Kidney (tissue), 14 donors: ENCODE results near the gene ARL16. TPM values are rescaled to one million over a fixed set of nuclear protein-coding genes. Genes with fewer than 3 reads are reported as not detected.
A peak's percentile ranks its signal among the peaks of the same experiment; 100 is the strongest.

ENCODE experiments used
- DNase-seq, 5 donors: peaks; one replicate each; pipeline ENCODE4 v3.0.0-alpha.2; 2013 to 2020
- FAIRE-seq: peaks from 2 replicates; lab custom pipeline; 2012; peaks lifted over from hg19 to GRCh38; lab: Jason Lieb, UNC
- H3K27ac ChIP-seq, 2 donors: one replicate each; pipeline ENCODE4 v1.7.0; 2013; ENCODE audit warnings: low read depth in 2 of 2, low read length in 2 of 2, inconsistent platforms in 1 of 2
- H3K27me3 ChIP-seq: one replicate; pipeline ENCODE4 v1.7.1; 2013; ENCODE audit warnings: low read length, inconsistent platforms; ENCODE audit not compliant: control insufficient read depth, insufficient read depth
- H3K36me3 ChIP-seq, 3 donors: one replicate each; pipeline versions ENCODE4 v1.7.0 to v1.7.1; 2013; ENCODE audit warnings: low read length in 3 of 3, control low read depth in 1 of 3, inconsistent platforms in 1 of 3; ENCODE audit not compliant: insufficient read depth in 3 of 3, control insufficient read depth in 2 of 3
- H3K4me1 ChIP-seq, 3 donors: one replicate each; pipeline versions ENCODE4 v1.7.0 to v1.7.1; 2013; ENCODE audit warnings: low read length in 3 of 3, inconsistent platforms in 1 of 3, low read depth in 1 of 3; ENCODE audit not compliant: control insufficient read depth in 2 of 3, insufficient read depth in 2 of 3
- H3K4me3 ChIP-seq, 3 donors: one replicate each; pipeline versions ENCODE4 v1.7.0 to v1.8.1; 2013; ENCODE audit warnings: low read length in 3 of 3, control low read depth in 1 of 3, inconsistent platforms in 1 of 3
- H3K9ac ChIP-seq, 3 donors: one replicate each; pipeline versions ENCODE4 v1.7.0 to v1.7.1; 2013; ENCODE audit warnings: low read length in 3 of 3, control low read depth in 1 of 3, inconsistent platforms in 1 of 3
- H3K9me3 ChIP-seq, 3 donors: one replicate each; pipeline versions ENCODE4 v1.7.0 to v1.7.1; 2013; ENCODE audit warnings: low read length in 3 of 3, control low read depth in 1 of 3, inconsistent platforms in 1 of 3; ENCODE audit not compliant: control insufficient read depth in 2 of 3, insufficient read depth in 1 of 3
- CTCF ChIP-seq: IDR thresholded peaks from 3 replicates; pipeline ENCODE4 v1.5.1; 2012; ENCODE audit warnings: mild to moderate bottlenecking, moderate library complexity, borderline replicate concordance; ENCODE audit not compliant: insufficient read depth; ENCODE audit errors: extremely low read depth
- intact Hi-C: fragments of 100-400 bp; cut with DNase I; formaldehyde crosslinking; loops from one replicate; pipeline ENCODE4 v1.11.1; 2022
- polyA plus RNA-seq: library from polyadenylated mRNA; stranded (reverse); fragments of 350-450 nt; fragmentation: Illumina TruSeq; extraction: RNeasy Lipid Tissue Mini Kit (QIAGEN cat#74804); gene quantifications from one replicate; pipeline ENCODE4 v1.2.3, GENCODE V29; 2014; ENCODE audit warnings: low read depth, low replicate concordance; ENCODE audit not compliant: insufficient read depth
- total RNA-seq: library from RNA; stranded (reverse); fragmentation: NEBNext Ultra II Directional; extraction: Animal tissue kit (Norgen Biotek cat#: 25700); gene quantifications from one replicate; pipeline ENCODE4 v1.2.1, GENCODE V29; 2021
- donor health status: control.
- donor health status: control.
- donor health status: control.
- donor health status: control.
- donor health status: control.
- donor health status: DM: yes; HTN: yes; CAD: no.
- donor health status: Normal renal cell carcinoma (clear cell type).

ARL16 gene
- total and polyA plus RNA-seq, 2 donors from 2014 or later = 34.7 to 76.1 TPM

DNA sequence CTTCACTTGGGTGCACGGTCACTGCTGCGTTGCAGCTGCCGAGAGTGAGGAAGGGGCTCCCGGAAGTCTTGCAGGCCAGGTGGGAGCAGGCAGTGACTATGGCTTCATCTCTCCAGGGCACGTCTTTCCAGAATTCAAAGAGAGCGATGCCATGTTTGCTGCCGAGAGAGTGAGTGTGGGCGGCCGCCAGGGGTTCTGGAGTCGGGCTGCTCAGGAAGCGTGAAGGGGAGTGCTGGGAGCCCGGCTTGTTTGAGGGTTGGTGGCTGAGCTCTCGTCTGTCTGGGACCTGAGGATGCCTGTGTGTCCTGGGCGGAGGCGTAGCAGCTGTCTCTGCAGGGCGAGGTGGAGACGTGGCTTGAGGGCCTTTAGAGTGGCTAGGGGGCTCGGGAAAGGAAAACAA, 6.5 kb upstream of the ARL16 start:
- H3K4me3 ChIP-seq = no peak overlapping the region
- no peak for TF ChIP-seq CTCF
- intact Hi-C loops = no loop called here
- H3K27ac ChIP-seq = no peak overlapping the region
- FAIRE-seq (no peak), DNase-seq (no peak)
- no peaks in the 10 kb centered on the region for H3K9me3 ChIP-seq
- H3K27me3 ChIP-seq = no peaks in the 10 kb centered on the region
- H3K9ac ChIP-seq = no peak overlapping the region
- peaks cover 0 to 48% (median 32%) of the 10 kb centered on the region in 3 donors for H3K36me3 ChIP-seq
- peaks cover 0 to 5% (median 4%) of the 10 kb centered on the region in 3 donors for H3K4me1 ChIP-seq

- no peak overlapping the region for H3K4me3 ChIP-seq
- no peak overlapping the region for H3K9ac ChIP-seq
- H3K4me1 ChIP-seq = peaks cover 0 to 13% (median 11%) of the 10 kb centered on the region in 3 donors
- no peaks in the 10 kb centered on the region for H3K27me3 ChIP-seq
- intact Hi-C loops = no loop called here
- no peak overlapping the region for H3K27ac ChIP-seq
- H3K9me3 ChIP-seq = no peaks in the 10 kb centered on the region
- no peak for FAIRE-seq
- no peak for TF ChIP-seq CTCF
- peaks cover 0 to 39% (median 25%) of the 10 kb centered on the region in 3 donors for H3K36me3 ChIP-seq
- DNase-seq = no peak
Observed at GRCh38 chr17:81688616-81689015, 5.0 kb upstream of the ARL16 start.

- DNase-seq = peak in 1 of 5 donors; percentile 71
- Histone ChIP-seq H3K9me3 (no peaks in the 10 kb centered on the region), H3K4me1 (peaks cover 0 to 13% (median 11%) of the 10 kb centered on the region in 3 donors), H3K4me3 (no peak overlapping the region), H3K27ac (no peak overlapping the region), H3K36me3 (peaks cover 0 to 38% (median 21%) of the 10 kb centered on the region in 3 donors), H3K27me3 (no peaks in the 10 kb centered on the region), H3K9ac (no peak overlapping the region)
- TF ChIP-seq CTCF = no peak
- no peak for FAIRE-seq
- intact Hi-C loops = no loop called here
Observed at GRCh38 chr17:81687770-81688541, 4.4 kb upstream of the ARL16 start.
